HL-60 (cell line): ENCODE measurements around the gene FABP1.

Experiments used
- CTCF ChIP-seq: IDR thresholded peaks from one replicate; pipeline ENCODE4 v1.5.1; 2011; ENCODE audit warnings: low read length, control low read depth, inconsistent platforms; ENCODE audit not compliant: insufficient read depth
- GABPA ChIP-seq: IDR thresholded peaks from 2 replicates; pipeline ENCODE4 v1.6.1; 2012; ENCODE audit warnings: low read depth
- POLR2AphosphoS5 ChIP-seq: IDR thresholded peaks from 2 replicates; pipeline ENCODE4 v1.6.1; 2012; ENCODE audit warnings: low read depth
- REST ChIP-seq: IDR thresholded peaks from 2 replicates; pipeline ENCODE4 v1.6.1; 2012; ENCODE audit warnings: low read depth; ENCODE audit not compliant: insufficient replicate concordance
- SPI1 ChIP-seq: IDR thresholded peaks from 2 replicates; pipeline ENCODE4 v1.6.1; 2012; ENCODE audit warnings: low read depth, mild to moderate bottlenecking, borderline replicate concordance

- TF ChIP-seq CTCF (no peak), POLR2AphosphoS5 (no peak), GABPA (no peak), SPI1 (no peak), REST (no peak)
Measured at GRCh38 chr2:88081924-88082608, 45.8 kb downstream of the FABP1 start.
